ENCODE data around the gene GMPPA.

GMPPA gene

GRCh38 chr2:219467736-219468075 lies 31.0 kb upstream of the GMPPA start:
- in situ Hi-C loops (cut with MboI; ENCODE audit: low sequenced_read_pairs): no loop called here

DNA sequence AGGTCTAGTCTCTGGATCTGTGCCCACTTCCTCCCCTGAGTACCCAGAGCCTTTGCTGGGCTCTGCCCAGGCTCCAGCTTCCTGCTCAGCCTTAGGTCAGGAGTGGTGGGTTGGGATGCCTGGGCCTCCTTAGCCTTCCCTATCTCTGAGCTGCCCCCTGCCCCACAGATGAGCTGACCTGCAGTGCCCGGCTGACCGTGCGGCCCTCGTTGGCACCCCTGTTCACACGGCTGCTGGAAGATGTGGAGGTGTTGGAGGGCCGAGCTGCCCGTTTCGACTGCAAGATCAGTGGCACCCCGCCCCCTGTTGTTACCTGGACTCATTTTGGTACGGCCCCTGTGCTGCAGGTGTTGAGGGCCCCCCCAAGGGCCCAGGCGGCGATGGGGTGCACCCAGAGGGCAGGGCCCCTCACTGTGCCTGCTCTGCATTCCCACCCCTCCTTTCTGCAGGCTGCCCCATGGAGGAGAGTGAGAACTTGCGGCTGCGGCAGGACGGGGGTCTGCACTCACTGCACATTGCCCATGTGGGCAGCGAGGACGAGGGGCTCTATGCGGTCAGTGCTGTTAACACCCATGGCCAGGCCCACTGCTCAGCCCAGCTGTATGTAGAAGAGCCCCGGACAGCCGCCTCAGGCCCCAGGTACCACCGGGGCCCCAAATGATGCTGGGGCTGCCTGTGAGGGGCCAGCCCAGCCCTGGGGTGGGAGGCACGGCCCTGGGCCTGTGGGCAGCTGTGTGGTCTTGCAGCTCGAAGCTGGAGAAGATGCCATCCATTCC lies 30.1 kb upstream of the GMPPA start:
- in situ Hi-C loops (cut with MboI; ENCODE audit: low sequenced_read_pairs): no loop called here

DNA sequence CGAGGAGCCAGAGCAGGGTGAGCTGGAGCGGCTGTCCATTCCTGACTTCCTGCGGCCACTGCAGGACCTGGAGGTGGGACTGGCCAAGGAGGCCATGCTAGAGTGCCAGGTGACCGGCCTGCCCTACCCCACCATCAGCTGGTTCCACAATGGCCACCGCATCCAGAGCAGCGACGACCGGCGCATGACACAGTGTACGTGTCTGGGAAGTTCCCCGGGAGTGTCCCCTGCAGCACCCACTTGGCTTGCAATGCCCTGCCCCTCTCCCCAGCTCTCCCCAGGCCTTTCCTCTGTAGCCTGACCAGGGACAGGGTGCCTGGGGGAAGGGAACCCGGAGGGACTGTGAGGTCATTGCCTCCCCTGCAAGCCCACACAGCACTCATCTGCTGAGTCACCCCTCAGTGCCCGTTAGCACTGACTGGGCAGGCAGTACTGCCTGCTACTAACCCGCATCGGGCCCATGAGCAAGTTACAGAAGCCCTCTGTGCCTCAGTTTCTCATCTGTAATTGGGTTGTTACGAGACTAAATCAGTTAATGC lies 29.4 kb upstream of the GMPPA start:
- in situ Hi-C loops (cut with MboI; ENCODE audit: low sequenced_read_pairs): no loop called here

- in situ Hi-C loops (cut with MboI; ENCODE audit: low sequenced_read_pairs): no loop called here
Measured at GRCh38 chr2:219470429-219470828, 28.3 kb upstream of the GMPPA start.

DNA sequence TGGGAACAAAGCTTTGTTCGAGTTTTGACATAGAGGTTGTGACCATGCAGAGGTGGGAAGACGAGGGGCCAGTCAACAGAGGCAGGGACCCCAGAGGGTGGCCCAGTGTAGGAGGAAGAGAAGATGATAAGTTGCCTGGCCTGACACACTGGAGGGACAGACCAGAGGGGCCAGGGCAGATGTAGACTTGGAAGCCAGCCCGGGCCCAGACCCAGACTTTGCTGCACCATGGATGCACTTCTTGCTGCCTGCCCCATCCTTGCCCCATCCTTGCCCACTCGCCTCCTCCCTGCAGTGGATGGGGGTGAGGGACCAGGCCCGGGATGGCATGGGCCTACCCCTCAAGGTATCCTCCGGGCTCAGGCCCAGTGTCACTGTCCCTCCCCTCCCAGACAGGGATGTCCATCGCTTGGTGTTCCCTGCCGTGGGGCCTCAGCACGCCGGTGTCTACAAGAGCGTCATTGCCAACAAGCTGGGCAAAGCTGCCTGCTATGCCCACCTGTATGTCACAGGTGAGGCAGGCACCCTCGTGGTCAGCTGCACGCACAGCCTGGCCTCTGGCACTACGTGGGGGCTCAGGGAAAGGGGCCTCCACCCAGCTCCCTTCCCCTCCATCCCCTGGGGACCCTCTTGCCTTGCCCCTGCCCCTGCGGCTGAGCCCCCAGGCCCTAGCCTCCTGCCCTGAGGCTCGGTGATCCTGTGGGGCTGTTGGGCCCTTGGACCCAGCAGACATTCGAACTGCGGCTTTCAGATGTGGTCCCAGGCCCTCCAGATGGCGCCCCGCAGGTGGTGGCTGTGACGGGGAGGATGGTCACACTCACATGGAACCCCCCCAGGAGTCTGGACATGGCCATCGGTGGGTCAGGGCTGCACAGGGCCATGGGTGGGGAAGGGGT lies 27.0 kb upstream of the GMPPA start:
- in situ Hi-C loops (cut with MboI; ENCODE audit: low sequenced_read_pairs): no loop called here

DNA sequence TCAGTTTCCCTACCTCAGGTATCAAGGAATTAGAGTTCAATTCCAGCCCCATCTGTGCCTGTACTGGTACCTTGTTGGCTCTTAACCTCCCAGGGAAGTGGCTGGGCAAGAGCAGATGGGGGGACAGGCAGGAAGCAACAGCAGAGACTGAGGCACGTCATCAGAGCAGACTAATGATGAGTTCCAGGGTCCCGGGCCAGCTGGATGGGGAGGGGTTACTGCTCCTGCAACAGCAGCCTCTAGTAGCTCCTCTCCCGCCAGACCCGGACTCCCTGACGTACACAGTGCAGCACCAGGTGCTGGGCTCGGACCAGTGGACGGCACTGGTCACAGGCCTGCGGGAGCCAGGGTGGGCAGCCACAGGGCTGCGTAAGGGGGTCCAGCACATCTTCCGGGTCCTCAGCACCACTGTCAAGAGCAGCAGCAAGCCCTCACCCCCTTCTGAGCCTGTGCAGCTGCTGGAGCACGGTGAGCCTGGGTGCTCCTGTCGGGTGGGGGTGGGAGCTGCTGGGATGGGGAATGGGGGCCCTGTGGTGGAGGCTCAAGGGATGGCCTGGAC lies 26.0 kb upstream of the GMPPA start:
- in situ Hi-C loops (cut with MboI; ENCODE audit: low sequenced_read_pairs): no loop called here

DNA sequence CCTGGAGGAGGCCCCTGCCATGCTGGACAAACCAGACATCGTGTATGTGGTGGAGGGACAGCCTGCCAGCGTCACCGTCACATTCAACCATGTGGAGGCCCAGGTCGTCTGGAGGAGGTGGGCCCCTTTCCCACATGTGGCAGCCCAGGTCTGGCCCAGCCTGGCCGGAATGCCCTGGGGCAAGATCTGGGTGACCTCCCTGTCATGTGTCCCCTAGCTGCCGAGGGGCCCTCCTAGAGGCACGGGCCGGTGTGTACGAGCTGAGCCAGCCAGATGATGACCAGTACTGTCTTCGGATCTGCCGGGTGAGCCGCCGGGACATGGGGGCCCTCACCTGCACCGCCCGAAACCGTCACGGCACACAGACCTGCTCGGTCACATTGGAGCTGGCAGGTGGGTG lies 25.2 kb upstream of the GMPPA start:
- in situ Hi-C loops (cut with MboI; ENCODE audit: low sequenced_read_pairs): no loop called here

DNA sequence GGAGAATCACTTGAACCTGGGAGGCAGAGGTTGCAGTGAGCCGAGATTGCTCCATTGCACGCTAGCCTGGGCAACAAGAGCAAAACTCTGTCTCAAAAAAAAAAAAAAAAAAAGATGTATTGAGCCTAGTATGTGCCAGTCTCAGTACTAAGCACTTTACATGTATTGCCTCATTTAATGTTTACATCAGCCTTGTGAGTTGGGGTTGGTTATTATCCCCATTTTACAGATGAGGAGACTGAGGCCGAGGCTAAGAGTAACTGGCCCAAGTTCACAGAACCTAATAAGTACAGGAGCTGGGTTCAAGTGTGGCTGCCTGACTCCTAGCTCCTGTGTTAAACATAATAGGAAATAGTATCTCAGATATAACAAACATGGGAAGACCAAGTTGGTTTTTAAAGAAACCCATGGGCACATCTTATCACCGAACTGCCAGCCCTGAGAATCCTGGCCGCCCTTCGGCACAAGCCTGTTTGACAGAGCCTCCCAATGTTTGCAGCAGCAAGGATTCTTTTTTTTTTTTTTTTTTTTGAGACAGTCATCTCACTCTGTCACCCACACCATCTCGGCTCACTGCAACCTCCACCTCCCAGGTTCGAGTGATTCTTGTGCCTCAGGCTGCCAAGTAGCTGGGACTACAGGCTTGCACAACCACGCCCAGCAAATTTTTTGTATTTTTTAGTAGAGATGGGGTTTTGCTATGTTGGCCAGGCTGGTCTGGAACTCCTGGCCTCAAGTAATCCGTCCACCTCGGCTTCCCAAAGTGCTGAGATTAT lies 24.2 kb upstream of the GMPPA start:
- in situ Hi-C loops (cut with MboI; ENCODE audit: low sequenced_read_pairs): no loop called here

DNA sequence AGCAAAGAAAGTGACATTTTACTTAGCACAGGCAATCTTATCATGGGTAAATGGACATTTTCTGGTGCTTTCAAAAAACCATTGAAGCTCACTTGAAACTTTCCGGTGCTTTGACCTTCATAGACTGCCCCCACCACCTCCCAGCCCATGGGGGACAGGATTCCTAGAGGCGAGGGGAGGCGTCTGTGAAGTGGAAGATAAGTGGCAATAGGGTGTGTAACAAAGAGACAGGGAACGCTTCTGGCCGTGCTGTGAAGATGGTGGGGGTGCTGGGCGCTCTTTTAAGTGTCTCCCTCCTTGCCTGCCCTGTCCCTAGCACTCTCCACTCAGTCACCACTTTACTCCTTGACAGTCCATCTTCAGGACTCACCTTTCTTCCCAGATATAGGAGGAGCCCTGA lies 23.4 kb upstream of the GMPPA start:
- in situ Hi-C loops (cut with MboI; ENCODE audit: low sequenced_read_pairs): no loop called here

DNA sequence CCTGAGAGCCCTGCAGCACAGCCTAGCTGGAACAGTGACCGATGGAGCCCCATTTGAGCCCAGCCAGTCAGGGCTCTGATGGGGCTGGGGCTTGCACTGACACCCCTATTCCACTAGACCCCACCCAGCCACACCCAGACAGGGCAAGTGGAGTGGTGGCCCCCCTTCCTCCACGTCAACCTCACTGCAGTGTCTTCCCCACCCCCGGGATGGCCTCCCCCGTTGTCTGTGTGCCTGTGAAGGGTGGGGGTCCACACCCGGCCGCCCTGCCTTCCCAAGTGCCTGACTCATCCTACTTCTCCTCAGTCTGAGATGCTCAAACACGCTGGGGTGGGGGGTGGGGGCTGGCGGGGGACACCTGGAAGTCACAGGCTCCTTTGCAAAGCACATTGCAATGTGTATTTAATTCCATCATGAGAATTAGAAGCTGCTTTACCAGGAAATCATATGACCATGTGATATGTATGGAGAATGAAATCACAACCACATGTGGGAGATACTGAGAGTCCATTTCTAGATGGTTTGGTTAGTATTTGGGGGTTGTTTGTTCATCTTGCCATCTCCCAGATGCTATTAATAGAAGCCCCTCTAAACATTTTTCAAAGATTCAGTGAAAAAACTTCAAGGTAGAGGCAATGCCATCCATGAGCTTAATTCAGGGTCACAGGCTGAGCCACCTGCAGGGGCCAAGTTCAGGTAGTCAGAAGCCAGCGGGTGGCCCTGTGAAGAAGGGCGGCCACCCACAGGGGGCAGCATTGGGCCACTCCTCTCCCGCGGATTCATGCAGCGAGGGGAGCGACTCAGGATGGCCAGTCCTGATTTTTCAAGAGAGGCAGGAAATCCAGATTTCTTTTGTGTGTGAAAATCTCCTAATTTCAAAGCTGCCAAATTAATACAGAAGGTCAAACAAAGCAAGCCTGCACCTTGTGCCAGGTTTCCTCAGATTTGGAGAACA lies 22.7 kb upstream of the GMPPA start:
- in situ Hi-C loops (cut with MboI; ENCODE audit: low sequenced_read_pairs): no loop called here

DNA sequence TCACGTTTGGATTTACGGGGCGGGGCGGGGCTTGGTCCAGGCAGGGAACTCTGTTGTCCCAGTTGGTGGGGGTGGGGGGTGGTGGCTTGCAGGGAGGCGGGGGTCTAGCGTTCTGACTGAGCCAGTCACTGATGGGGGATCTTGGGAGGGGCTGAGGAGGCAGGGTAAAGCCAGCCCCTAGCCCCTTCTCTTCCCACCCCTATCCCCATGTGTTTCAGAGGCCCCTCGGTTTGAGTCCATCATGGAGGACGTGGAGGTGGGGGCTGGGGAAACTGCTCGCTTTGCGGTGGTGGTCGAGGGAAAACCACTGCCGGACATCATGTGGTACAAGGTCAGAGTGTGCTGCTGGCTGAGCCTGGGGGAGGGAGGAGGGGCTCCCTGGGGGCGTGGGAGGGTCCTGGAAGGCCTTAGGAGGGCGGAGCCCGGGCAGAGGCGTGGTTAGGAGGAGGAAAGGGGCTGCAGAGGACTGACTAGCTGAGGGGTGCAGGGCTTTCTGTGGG lies 22.0 kb upstream of the GMPPA start:
- in situ Hi-C loops (cut with MboI; ENCODE audit: low sequenced_read_pairs): no loop called here

DNA sequence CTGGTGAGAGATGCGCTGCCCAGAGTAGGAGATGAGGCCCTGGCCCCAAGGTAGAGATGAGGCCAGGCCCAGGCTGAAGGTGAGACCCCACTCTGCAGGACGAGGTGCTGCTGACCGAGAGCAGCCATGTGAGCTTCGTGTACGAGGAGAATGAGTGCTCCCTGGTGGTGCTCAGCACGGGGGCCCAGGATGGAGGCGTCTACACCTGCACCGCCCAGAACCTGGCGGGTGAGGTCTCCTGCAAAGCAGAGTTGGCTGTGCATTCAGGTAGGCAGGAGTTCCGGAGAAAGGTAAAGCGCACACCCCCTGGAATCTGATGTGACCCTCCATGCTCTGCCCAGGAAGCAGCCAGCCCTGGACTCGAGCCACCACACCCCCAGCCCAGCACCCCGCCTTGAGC lies 21.5 kb upstream of the GMPPA start:
- in situ Hi-C loops (cut with MboI; ENCODE audit: low sequenced_read_pairs): no loop called here

DNA sequence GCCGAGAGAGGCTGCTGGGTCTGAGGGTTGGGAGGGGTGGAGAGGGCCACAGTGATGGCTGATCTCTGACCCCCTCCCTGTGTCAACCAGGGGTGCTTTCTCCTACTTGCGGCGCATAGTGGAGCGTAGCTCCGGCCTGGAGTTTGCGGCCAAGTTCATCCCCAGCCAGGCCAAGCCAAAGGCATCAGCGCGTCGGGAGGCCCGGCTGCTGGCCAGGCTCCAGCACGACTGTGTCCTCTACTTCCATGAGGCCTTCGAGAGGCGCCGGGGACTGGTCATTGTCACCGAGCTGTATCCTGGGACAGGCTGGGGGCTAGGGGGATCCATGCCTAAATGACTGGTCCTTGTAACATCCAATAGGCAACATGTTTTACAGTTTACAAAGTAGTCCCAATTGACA lies 20.9 kb upstream of the GMPPA start:
- in situ Hi-C loops (cut with MboI; ENCODE audit: low sequenced_read_pairs): no loop called here

- in situ Hi-C loops (cut with MboI; ENCODE audit: low sequenced_read_pairs): no loop called here
Measured at GRCh38 chr2:219478916-219479315, 19.8 kb upstream of the GMPPA start.

DNA sequence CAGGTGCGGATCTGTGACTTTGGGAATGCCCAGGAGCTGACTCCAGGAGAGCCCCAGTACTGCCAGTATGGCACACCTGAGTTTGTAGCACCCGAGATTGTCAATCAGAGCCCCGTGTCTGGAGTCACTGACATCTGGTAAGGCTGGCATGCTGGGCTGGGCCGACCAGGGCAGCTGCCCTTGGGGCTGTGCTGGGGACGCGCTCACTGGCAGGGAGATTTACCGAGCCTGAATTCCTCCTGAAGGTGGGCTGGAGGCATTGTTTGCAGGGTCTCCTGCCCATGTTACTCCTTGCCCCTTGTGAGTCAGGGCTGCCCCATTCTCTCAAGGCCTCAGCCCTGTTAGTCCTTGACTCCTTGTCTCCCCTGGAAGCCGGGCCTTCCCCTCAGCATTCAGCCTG lies 18.7 kb upstream of the GMPPA start:
- in situ Hi-C loops (cut with MboI; ENCODE audit: low sequenced_read_pairs): no loop called here

DNA sequence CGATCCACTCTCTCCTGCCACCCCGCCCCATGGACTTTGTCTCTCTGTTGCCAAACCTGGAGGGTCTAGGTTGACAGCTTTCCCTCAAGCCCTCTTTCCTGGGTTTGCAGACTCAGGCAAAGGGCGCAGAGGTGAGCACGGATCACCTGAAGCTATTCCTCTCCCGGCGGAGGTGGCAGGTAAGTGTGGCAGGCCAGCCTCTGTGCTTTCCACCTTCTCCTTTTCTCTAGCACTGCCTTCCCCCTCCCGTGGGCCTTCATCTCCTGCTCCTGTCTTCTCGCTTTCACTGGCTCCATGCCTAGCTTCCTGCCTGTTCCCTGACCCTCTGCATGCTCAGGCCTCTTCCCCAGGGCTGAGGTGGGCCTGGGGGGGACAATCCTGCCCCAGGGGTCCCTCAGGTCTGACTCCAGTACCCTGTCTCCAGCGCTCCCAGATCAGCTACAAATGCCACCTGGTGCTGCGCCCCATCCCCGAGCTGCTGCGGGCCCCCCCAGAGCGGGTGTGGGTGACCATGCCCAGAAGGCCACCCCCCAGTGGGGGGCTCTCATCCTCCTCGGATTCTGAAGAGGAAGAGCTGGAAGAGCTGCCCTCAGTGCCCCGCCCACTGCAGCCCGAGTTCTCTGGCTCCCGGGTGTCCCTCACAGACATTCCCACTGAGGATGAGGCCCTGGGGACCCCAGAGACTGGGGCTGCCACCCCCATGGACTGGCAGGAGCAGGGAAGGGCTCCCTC lies 15.9 kb upstream of the GMPPA start:
- in situ Hi-C loops (cut with MboI; ENCODE audit: low sequenced_read_pairs): no loop called here

- in situ Hi-C loops (cut with MboI; ENCODE audit: low sequenced_read_pairs): no loop called here
Measured at GRCh38 chr2:219483451-219484342, 15.0 kb upstream of the GMPPA start.

Data from hTERT RPE-1 (cell line).